ENCODE measurements around the gene HAPLN3.

DNA sequence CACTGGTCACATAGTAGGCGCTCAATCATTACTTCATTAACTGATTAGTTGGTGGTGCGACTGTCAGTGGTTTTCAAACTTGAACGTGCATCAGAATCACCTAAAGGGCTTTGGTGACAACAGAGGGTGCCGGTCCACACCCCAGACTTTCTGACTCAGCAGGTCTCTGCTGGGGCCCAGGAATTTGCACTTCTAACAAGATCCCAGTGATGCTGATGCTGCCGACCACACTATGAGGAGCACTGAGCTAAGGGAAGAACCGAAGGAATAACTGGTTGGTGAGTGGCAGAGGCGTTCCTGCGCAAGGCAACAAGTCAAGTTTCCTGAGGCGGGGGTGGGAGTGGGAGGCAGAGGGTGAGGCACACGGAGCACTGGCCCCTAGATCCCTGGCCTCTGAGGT is 18.8 kb downstream of the HAPLN3 start:
- TF ChIP-seq POLR2AphosphoS5 (IDR thresholded peaks at IDR 0.05; ENCODE audit: low read depth, low read length) (no peak), TCF7L2 (IDR thresholded peaks at IDR 0.05; ENCODE audit: low read depth, low read length) (no peak), SIN3A (IDR thresholded peaks at IDR 0.05; ENCODE audit: borderline replicate concordance, insufficient read depth, low read depth, low read length) (no peak)
- TF ChIP-seq, protein P1, sequence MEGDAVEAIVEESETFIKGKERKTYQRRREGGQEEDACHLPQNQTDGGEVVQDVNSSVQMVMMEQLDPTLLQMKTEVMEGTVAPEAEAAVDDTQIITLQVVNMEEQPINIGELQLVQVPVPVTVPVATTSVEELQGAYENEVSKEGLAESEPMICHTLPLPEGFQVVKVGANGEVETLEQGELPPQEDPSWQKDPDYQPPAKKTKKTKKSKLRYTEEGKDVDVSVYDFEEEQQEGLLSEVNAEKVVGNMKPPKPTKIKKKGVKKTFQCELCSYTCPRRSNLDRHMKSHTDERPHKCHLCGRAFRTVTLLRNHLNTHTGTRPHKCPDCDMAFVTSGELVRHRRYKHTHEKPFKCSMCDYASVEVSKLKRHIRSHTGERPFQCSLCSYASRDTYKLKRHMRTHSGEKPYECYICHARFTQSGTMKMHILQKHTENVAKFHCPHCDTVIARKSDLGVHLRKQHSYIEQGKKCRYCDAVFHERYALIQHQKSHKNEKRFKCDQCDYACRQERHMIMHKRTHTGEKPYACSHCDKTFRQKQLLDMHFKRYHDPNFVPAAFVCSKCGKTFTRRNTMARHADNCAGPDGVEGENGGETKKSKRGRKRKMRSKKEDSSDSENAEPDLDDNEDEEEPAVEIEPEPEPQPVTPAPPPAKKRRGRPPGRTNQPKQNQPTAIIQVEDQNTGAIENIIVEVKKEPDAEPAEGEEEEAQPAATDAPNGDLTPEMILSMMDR (IDR thresholded peaks at IDR 0.05): no peak
- TF ChIP-seq, protein P2, sequence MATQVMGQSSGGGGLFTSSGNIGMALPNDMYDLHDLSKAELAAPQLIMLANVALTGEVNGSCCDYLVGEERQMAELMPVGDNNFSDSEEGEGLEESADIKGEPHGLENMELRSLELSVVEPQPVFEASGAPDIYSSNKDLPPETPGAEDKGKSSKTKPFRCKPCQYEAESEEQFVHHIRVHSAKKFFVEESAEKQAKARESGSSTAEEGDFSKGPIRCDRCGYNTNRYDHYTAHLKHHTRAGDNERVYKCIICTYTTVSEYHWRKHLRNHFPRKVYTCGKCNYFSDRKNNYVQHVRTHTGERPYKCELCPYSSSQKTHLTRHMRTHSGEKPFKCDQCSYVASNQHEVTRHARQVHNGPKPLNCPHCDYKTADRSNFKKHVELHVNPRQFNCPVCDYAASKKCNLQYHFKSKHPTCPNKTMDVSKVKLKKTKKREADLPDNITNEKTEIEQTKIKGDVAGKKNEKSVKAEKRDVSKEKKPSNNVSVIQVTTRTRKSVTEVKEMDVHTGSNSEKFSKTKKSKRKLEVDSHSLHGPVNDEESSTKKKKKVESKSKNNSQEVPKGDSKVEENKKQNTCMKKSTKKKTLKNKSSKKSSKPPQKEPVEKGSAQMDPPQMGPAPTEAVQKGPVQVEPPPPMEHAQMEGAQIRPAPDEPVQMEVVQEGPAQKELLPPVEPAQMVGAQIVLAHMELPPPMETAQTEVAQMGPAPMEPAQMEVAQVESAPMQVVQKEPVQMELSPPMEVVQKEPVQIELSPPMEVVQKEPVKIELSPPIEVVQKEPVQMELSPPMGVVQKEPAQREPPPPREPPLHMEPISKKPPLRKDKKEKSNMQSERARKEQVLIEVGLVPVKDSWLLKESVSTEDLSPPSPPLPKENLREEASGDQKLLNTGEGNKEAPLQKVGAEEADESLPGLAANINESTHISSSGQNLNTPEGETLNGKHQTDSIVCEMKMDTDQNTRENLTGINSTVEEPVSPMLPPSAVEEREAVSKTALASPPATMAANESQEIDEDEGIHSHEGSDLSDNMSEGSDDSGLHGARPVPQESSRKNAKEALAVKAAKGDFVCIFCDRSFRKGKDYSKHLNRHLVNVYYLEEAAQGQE (IDR thresholded peaks at IDR 0.05; ENCODE audit: insufficient read depth in 1 of 2, low read depth in 2 of 2, low read length in 1 of 2): no peak
